Suprapubic skin (tissue), 3 donors: ENCODE measurements around the gene PPP1R37.

ENCODE experiments used
- POLR2AphosphoS5 ChIP-seq, 3 donors: sonication (generic); formaldehyde crosslinking; IDR thresholded peaks; one replicate each; pipeline ENCODE4 v1.6.1; 2017; ENCODE audit warnings: antibody characterized with exemption in 3 of 3
- TF ChIP-seq, protein P1 (sequence below), 2 donors: fragments of 200-600 bp in 1 of 2; fragments of 450-650 bp in 1 of 2; sonication (generic) in 1 of 2; IDR thresholded peaks; one replicate each; pipeline ENCODE4 v1.5.1; 2016 to 2019; ENCODE audit warnings: antibody characterized with exemption in 2 of 2, mild to moderate bottlenecking in 1 of 2, moderate library complexity in 1 of 2

DNA sequence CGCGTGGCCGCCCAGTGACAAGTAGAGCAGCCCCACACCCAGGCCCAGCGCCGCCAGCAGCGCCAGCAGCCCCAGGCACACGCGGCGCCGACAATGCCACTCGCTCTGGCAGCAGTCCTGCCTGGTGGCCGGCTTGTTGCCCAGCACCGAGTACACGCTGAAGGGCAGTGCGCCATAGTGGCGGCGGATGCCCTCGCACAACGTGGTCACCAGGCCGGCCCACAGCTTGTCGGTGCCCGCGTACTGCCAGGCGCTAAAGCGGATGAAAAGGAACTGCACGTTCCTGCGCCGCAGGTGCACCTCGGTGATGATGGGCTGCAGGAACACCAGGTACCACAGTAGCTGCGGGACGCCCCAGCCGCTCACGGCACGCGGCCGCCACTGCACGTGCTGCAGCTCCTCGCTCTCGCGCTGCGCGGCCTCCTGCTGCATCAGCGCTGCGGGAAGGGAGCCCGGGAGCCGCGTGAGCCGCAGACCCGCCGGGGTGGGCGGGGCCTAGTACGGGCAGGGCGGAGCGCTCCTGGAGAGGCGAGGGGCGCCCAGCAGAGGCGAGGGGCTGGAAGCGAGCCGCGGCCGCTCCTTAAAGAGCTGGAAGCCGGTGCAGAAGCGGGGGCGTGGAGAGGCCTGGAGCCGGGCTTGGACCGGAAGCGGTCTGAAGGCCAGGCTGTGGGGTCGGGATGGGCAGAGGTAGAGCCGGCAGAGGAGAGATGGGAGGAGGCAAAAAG is 60.5 kb downstream of the PPP1R37 start:
- TF ChIP-seq, protein P1, sequence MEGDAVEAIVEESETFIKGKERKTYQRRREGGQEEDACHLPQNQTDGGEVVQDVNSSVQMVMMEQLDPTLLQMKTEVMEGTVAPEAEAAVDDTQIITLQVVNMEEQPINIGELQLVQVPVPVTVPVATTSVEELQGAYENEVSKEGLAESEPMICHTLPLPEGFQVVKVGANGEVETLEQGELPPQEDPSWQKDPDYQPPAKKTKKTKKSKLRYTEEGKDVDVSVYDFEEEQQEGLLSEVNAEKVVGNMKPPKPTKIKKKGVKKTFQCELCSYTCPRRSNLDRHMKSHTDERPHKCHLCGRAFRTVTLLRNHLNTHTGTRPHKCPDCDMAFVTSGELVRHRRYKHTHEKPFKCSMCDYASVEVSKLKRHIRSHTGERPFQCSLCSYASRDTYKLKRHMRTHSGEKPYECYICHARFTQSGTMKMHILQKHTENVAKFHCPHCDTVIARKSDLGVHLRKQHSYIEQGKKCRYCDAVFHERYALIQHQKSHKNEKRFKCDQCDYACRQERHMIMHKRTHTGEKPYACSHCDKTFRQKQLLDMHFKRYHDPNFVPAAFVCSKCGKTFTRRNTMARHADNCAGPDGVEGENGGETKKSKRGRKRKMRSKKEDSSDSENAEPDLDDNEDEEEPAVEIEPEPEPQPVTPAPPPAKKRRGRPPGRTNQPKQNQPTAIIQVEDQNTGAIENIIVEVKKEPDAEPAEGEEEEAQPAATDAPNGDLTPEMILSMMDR (IDR thresholded peaks at IDR 0.05) = no peak
- no peak for TF ChIP-seq POLR2AphosphoS5 (IDR thresholded peaks at IDR 0.05)
